ENCODE data around the gene MYBPC3. TPM values are rescaled to one million over a fixed set of nuclear protein-coding genes. Genes with fewer than 3 reads are reported as not detected.

MYBPC3 gene
- total RNA-seq, 2 donors from 2014 or later: not detected

- H3K36me3 ChIP-seq: no peaks in the 10 kb centered on the region
- H3K27me3 ChIP-seq (replicated peaks; ENCODE audit: insufficient read depth): no peaks in the 10 kb centered on the region
- DNase-seq (ENCODE audit: low spot score): no peak
- peak overlapping the region in 1 of 2 donors; percentile 71 for H3K27ac ChIP-seq
- peaks cover 10 to 14% of the 10 kb centered on the region in 2 donors for H3K4me1 ChIP-seq (ENCODE audit: control insufficient read depth in 1 of 2, low read depth in 2 of 2)
- no peak for TF ChIP-seq CTCF (IDR thresholded peaks at IDR 0.05)
- H3K9me3 ChIP-seq: no peaks in the 10 kb centered on the region
- ATAC-seq (ENCODE audit: insufficient number of reproducible peaks, low FRiP score, low read depth): no peak
- no peak overlapping the region for H3K4me3 ChIP-seq
Measured at GRCh38 chr11:47396049-47396320, 43.5 kb upstream of the MYBPC3 start.

- no peak for TF ChIP-seq CTCF (IDR thresholded peaks at IDR 0.05)
- Histone ChIP-seq H3K4me1 (ENCODE audit: control insufficient read depth in 1 of 2, low read depth in 2 of 2) (peaks cover 5 to 8% of the 10 kb centered on the region in 2 donors), H3K9me3 (no peaks in the 10 kb centered on the region), H3K27me3 (replicated peaks; ENCODE audit: insufficient read depth) (no peaks in the 10 kb centered on the region), H3K27ac (peak overlapping the region; percentile 43 to 71), H3K36me3 (no peaks in the 10 kb centered on the region), H3K4me3 (peak overlapping the region; percentile 46)
- DNase-seq (ENCODE audit: low spot score) (no peak), ATAC-seq (ENCODE audit: insufficient number of reproducible peaks, low FRiP score, low read depth) (no peak)
Measured at GRCh38 chr11:47395223-47396048, 42.9 kb upstream of the MYBPC3 start.

- Histone ChIP-seq H3K27me3 (replicated peaks; ENCODE audit: insufficient read depth) (no peaks in the 10 kb centered on the region), H3K4me3 (peak overlapping the region; percentile 46), H3K9me3 (no peaks in the 10 kb centered on the region), H3K4me1 (ENCODE audit: control insufficient read depth in 1 of 2, low read depth in 2 of 2) (peaks cover 0 to 2% of the 10 kb centered on the region in 2 donors), H3K27ac (peak overlapping the region; percentile 43 to 71), H3K36me3 (no peaks in the 10 kb centered on the region)
- no peak for ATAC-seq (ENCODE audit: insufficient number of reproducible peaks, low FRiP score, low read depth)
- TF ChIP-seq CTCF (IDR thresholded peaks at IDR 0.05): no peak
- no peak for DNase-seq (ENCODE audit: low spot score)
Measured at GRCh38 chr11:47394322-47395222, 42.1 kb upstream of the MYBPC3 start.

- peak overlapping the region; percentile 46 for H3K4me3 ChIP-seq
- TF ChIP-seq CTCF (IDR thresholded peaks at IDR 0.05): no peak
- H3K4me1 ChIP-seq (ENCODE audit: control insufficient read depth in 1 of 2, low read depth in 2 of 2): no peaks in the 10 kb centered on the region
- peak overlapping the region in 1 of 2 donors; percentile 71 for H3K27ac ChIP-seq
- DNase-seq (ENCODE audit: low spot score) (no peak), ATAC-seq (ENCODE audit: insufficient number of reproducible peaks, low FRiP score, low read depth) (no peak)
- H3K9me3 ChIP-seq: no peaks in the 10 kb centered on the region
- no peaks in the 10 kb centered on the region for H3K36me3 ChIP-seq
- H3K27me3 ChIP-seq (replicated peaks; ENCODE audit: insufficient read depth): no peaks in the 10 kb centered on the region
Measured at GRCh38 chr11:47394050-47394321, 41.5 kb upstream of the MYBPC3 start.
